Nucleus accumbens (tissue), 56 donors: Measurements from ENCODE around the gene CIP2A.

Source experiments
- DNase-seq, 56 donors: peaks; one replicate each; lab custom pipeline; 2025; lab: John Stamatoyannopoulos, UW

The CIP2A gene

DNA sequence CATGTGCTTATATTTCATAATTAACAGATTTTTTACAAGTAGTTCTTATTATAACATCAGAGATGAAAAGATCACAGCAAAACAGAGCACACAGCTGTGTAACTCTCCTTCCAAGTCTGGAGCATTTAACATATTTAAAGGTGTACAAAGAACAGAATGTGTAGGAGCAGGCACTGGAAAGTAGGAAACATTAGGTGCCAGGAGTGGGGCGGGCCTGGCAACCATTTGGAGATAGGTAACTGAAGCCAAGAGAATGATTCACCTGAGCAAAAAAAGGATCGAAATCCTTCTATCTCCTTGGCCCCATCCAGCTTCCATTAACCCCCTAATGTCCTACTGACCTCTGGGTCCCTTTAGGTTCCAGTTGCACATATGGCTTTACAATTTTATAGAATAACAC, 76.6 kb downstream of the CIP2A start:
- no peak for DNase-seq

DNA sequence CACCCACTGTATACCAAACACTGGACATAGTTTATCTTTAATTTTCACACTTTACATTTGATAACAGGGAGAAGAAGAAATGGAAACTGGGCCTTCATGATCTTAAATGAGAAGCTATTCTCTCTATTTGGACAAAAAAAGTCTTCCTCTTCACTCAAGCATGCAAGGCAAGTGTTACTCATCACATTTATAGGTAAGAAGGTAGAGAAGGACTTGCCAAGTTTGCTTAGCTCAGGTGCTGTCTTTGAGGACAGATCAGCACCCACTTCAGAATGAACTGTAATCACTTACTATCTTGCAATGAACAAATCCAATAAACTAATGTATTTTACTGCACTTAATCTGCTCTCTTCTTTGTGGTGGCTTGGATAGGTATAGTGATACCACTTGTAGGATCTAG, 77.7 kb downstream of the CIP2A start:
- DNase-seq, result no peak

DNA sequence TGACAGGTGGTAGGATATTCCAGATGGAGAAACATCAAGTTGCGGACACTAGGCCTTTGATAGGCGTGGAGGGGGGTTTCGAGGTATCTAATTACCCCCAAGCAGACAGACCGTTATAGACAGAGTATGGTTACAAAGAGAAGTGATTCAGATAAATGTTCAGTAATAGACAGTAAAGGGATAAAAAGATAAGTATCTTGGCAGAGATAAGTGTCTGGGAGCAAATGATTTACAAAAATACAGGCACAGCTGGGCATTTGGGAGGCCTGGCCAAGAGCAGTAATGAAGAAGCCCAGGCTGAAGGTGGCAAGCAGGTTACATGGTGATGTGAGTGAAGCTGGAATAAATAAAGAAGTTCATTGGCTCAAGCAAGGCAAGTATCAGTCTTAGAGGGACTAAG, 78.2 kb downstream of the CIP2A start:
- no peak for DNase-seq

DNA sequence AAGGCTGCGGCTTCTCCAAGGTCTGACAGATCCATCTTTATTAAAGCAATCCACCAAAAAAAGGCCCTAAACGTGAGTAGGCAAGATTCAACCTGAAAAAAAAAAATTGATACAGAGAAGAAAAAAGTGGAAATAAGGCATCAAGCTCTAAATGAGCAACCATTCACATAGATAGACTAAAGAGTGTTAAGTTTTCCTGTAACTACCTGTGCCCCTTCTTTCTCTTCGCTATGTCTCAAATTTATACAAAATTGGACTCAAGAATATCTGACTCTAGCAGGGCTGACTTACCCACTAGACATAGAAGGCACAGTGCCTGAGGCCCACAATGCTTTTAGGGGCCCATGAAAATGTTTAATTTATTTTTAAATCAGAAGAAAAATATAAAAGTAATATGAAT, 78.7 kb downstream of the CIP2A start, which contains the start of gene MYH15:
Gene MYH15 (minus strand): TSS at position 101 of the 400 bp plus-strand sequence. CDS start 66 bp downstream, at position 35.
- no peak for DNase-seq

DNA sequence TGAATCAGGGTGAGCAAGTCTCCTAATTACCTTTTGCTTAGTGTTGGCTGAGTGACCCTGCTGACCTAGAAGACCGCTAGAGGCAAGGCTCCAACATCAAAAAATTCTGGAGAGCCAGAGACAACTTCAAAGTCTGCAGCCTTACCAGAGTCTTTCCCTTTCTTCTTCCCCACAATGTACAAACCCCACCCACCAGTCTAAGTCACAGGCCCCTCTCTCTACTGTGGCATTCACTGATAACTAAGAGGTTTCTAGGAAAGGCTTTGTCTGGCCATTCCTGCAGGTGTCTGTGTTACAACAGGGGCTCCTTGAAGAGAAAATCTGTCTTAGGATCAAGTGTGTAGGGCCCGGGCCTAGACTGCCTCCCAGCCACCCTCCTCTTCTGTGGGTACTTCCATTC, 79.4 kb downstream of the CIP2A start:
- no peak for DNase-seq

DNA sequence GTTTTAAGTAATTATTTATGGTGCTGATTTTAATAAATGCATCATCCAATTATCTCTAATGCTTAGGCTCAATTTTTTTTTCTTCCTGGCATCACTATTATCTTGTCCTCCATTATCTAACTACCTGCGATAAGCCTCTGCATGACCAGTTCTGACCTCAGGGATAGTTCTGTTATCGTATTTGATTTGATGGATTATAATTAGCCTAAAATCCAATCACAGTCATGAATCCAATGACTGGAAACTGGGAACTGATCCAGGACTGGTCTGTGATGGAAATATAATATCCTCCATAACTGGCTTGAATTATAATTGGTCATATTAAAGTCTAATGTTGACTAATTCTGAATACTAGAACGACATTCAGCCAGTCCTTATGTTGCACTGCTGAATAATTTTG, 80.0 kb downstream of the CIP2A start:
- DNase-seq, result no peak

DNA sequence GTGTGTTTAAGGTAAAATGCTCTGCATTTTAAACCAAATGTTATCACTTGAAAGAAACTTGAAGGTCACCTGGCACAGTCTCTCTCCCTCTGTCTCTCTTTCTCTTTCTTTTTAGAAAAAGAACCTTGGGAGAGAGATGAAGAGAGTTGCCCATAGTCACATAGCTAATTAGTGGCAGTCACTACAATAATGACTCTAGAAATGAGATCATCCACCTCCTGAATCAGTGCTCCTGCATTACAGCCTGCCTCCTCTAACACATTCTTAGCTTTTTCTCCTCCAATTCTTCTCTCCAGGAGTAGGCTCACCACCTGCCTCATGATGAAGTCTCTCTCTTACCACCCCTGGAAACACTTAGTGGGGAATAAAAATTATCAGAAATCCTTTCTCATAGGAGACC, 81.3 kb downstream of the CIP2A start:
- no peak for DNase-seq

DNA sequence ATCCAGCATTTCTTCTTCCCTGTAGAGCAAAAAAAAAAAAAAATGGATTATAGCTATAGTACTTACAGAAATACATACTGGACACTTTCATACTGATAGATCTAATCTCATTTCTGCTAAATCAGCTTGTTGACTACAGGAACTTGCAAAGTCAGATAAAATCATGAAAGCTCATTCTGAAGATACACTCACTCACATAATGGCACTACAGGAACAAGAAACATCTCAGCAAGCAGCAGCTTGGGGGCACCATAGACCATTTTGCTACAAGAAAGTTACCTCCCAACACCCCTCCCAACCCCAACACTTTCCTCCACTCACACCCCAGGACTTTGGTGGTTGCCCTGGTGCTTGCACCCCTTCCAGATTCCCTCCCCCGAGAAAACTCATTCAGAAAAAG, 83.4 kb downstream of the CIP2A start:
- DNase-seq, result no peak

DNA sequence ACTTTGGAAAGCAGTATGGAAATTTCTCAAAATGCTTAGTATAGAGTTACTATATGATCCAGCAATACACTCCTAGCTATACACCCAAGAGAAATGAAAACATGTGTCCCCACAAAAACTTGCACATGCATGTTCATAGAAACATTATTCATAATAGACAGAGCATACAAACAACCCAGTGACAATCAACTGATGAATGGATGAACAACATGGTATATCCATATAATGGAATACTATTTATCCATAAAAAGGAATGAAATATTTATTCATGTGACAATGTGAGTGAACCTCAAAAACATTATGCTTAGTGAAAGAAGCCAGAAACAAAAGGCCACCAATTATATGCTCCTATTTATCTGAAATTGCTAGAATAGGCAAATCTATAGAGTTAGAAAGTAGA, 85.5 kb downstream of the CIP2A start:
- no peak for DNase-seq

DNA sequence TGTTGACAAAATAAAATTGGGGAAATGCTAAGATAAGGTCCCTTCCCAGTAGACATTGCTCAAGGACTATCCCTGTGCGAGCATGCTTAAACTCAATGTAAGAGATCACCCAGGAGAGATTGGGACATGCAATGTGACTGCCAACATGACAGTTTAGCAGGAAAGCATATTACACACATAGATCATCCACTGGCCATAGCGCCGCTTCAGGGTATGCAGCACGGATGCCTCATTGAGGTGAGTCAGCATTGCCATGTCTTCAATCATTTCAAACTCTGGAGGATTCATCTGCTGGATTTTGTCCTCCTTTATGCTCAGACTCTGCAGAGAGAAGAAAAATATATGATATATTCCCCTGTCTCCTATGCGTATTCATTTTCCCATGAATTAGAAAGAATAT, 87.7 kb downstream of the CIP2A start:
- no peak for DNase-seq

DNA sequence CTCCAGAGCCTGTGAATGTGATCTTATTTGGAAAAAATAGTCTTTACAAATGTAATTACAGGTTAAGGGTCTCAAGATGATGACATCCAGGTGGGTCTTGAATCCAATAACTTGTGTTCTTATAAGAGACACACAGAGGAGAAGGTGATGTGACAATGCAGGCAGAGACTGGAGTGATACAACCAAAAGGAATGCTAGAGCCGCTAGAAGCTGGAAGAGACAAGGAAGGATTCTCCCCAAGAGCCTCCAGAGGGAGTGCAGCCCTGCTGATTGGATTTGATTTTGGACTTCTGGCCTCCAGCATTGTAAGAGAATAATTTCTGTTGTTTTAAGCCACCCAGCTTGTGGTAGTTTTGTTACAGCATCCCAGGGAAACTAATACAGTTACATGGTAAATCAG, 88.5 kb downstream of the CIP2A start:
- no peak for DNase-seq
